C4-2B (cell line): ENCODE measurements around the gene DLX4.

Experiments
- CTCF ChIP-seq: fragments of 450-650 bp; conservative IDR thresholded peaks from 2 replicates; pipeline ENCODE4 v1.5.1; 2017; ENCODE audit warnings: mild to moderate bottlenecking
- ZFX ChIP-seq: fragments of 450-650 bp; IDR thresholded peaks from 2 replicates; pipeline ENCODE4 v1.6.1; 2017

GRCh38 chr17:49978501-49978900 is 9.5 kb downstream of the DLX4 start:
- TF ChIP-seq CTCF (no peak), ZFX (no peak)
